Liver (tissue), 9 donors: ENCODE data around the gene TOMM22. TPM values are rescaled to one million over a fixed set of nuclear protein-coding genes. Genes with fewer than 3 reads are reported as not detected.

ENCODE experiments used
- DNase-seq: peaks from one replicate; pipeline ENCODE4 v3.0.0-alpha.2; 2017; ENCODE audit warnings: low spot score
- H3K27ac ChIP-seq, 2 donors: one replicate each; pipeline ENCODE4 v1.7.0; 2013; ENCODE audit warnings: inconsistent platforms in 2 of 2, low read length in 2 of 2, control low read depth in 1 of 2, low read depth in 1 of 2, mild to moderate bottlenecking in 1 of 2
- H3K27me3 ChIP-seq, 4 donors: one replicate each; pipeline versions ENCODE4 v1.6.1 to v1.7.0; 2013; ENCODE audit warnings: low read length in 3 of 4, inconsistent platforms in 1 of 4, mild to moderate bottlenecking in 1 of 4, moderate library complexity in 1 of 4; ENCODE audit not compliant: control insufficient read depth in 4 of 4, insufficient read depth in 4 of 4
- H3K36me3 ChIP-seq, 4 donors: one replicate each; pipeline versions ENCODE4 v1.6.1 to v1.7.0; 2013; ENCODE audit warnings: low read length in 3 of 4, mild to moderate bottlenecking in 3 of 4, low read depth in 1 of 4, moderate library complexity in 1 of 4; ENCODE audit not compliant: control insufficient read depth in 4 of 4, insufficient read depth in 3 of 4
- H3K4me1 ChIP-seq, 4 donors: one replicate each; pipeline versions ENCODE4 v1.6.1 to v1.7.0; 2013; ENCODE audit warnings: low read length in 3 of 4, mild to moderate bottlenecking in 3 of 4, moderate library complexity in 1 of 4; ENCODE audit not compliant: control insufficient read depth in 4 of 4, insufficient read depth in 4 of 4
- H3K4me3 ChIP-seq, 3 donors: one replicate each; pipeline versions ENCODE4 v1.6.1 to v1.7.0; 2013; ENCODE audit warnings: low read length in 3 of 3, control low read depth in 1 of 3, low read depth in 1 of 3, mild to moderate bottlenecking in 1 of 3
- H3K9ac ChIP-seq, 2 donors: one replicate each; pipeline ENCODE4 v1.7.0; 2013; ENCODE audit warnings: low read length in 2 of 2, mild to moderate bottlenecking in 2 of 2, moderate library complexity in 2 of 2, control low read depth in 1 of 2, low read depth in 1 of 2
- H3K9me3 ChIP-seq, 4 donors: one replicate each; pipeline versions ENCODE4 v1.6.1 to v1.7.0; 2013; ENCODE audit warnings: low read length in 3 of 4; ENCODE audit not compliant: control insufficient read depth in 4 of 4
- EGR1 ChIP-seq, 2 donors: IDR thresholded peaks; 2 replicates each; pipeline ENCODE4 v1.6.1; 2016 to 2018; ENCODE audit warnings: antibody characterized with exemption in 2 of 2, low read depth in 2 of 2
- FOXA1 ChIP-seq: IDR thresholded peaks from 2 replicates; pipeline ENCODE4 v1.6.1; 2016; ENCODE audit warnings: antibody characterized with exemption
- FOXA2 ChIP-seq: IDR thresholded peaks from 2 replicates; pipeline ENCODE4 v1.6.1; 2016; ENCODE audit warnings: antibody characterized with exemption
- GABPA ChIP-seq, 2 donors: IDR thresholded peaks in 1 of 2; conservative IDR thresholded peaks in 1 of 2; 2 replicates each; pipeline ENCODE4 v1.6.1; 2016; ENCODE audit warnings: antibody characterized with exemption in 2 of 2, mild to moderate bottlenecking in 1 of 2, moderate library complexity in 1 of 2
- HNF4A ChIP-seq, 2 donors: conservative IDR thresholded peaks; 2 replicates each; pipeline ENCODE4 v1.6.1; 2016; ENCODE audit warnings: antibody characterized with exemption in 2 of 2, mild to moderate bottlenecking in 2 of 2
- HNF4G ChIP-seq: IDR thresholded peaks from 2 replicates; pipeline ENCODE4 v1.6.1; 2016; ENCODE audit warnings: antibody characterized with exemption
- JUND ChIP-seq, 2 donors: IDR thresholded peaks; 2 replicates each; pipeline ENCODE4 v1.6.1; 2016; ENCODE audit warnings: antibody characterized with exemption in 2 of 2
- NR2F2 ChIP-seq: IDR thresholded peaks from 2 replicates; pipeline ENCODE4 v1.6.1; 2016; ENCODE audit warnings: antibody characterized with exemption
- RAD21 ChIP-seq, 2 donors: IDR thresholded peaks; 2 replicates each; pipeline ENCODE4 v1.6.1; 2016; ENCODE audit warnings: antibody characterized with exemption in 2 of 2, mild to moderate bottlenecking in 2 of 2
- RXRA ChIP-seq, 2 donors: IDR thresholded peaks; 2 replicates each; pipeline ENCODE4 v1.6.1; 2017 to 2018; ENCODE audit warnings: antibody characterized with exemption in 2 of 2, mild to moderate bottlenecking in 1 of 2
- SP1 ChIP-seq: IDR thresholded peaks from 2 replicates; pipeline ENCODE4 v1.6.1; 2018; ENCODE audit warnings: antibody characterized with exemption, mild to moderate bottlenecking
- TAF1 ChIP-seq: conservative IDR thresholded peaks from 2 replicates; pipeline ENCODE4 v1.6.1; 2016; ENCODE audit warnings: antibody characterized with exemption, mild to moderate bottlenecking
- YY1 ChIP-seq: IDR thresholded peaks from 2 replicates; pipeline ENCODE4 v1.6.1; 2016; ENCODE audit warnings: antibody characterized with exemption, mild to moderate bottlenecking
- WGBS: extraction: QIAGEN DNeasy Blood & Tissue Kit; methylation state at CpG from one replicate; pipeline ENCODE4 v1.1.7; 2013; 5-methylcytosine and 5-hydroxymethylcytosine counted together
- polyA plus RNA-seq, 2 donors: library from polyadenylated mRNA; stranded (reverse) in 1 of 2; unstranded in 1 of 2; fragments of 200-250 nt in 1 of 2; fragments of >200 nt in 1 of 2; fragmentation: Nextera tagmentation in 1 of 2; extraction: Ambion mirVana in 1 of 2; gene quantifications; one replicate each; pipeline versions ENCODE4 v1.2.1 to v1.2.3, GENCODE V29; 2013 to 2015
- total RNA-seq, 2 donors: library from RNA; depleted of rRNA; stranded (reverse); fragments of >200 nt; gene quantifications; one replicate each; pipeline ENCODE4 v1.2.3, GENCODE V29; 2014
- TF ChIP-seq, protein P1 (sequence below): IDR thresholded peaks from 2 replicates; pipeline ENCODE4 v1.6.1; 2016; ENCODE audit warnings: antibody characterized with exemption
- TF ChIP-seq, protein P2 (sequence below): IDR thresholded peaks from 2 replicates; pipeline ENCODE4 v1.6.1; 2016; ENCODE audit warnings: antibody characterized with exemption
- TF ChIP-seq, protein P3 (sequence below): IDR thresholded peaks from 2 replicates; pipeline ENCODE4 v1.6.1; 2016; ENCODE audit warnings: antibody characterized with exemption, mild to moderate bottlenecking
- TF ChIP-seq, protein P4 (sequence below): IDR thresholded peaks from 2 replicates; pipeline ENCODE4 v1.6.1; 2016; ENCODE audit warnings: antibody characterized with exemption
- TF ChIP-seq, protein P5 (sequence below): fragments of 150-350 bp; IDR thresholded peaks from 2 replicates; pipeline ENCODE4 v1.5.1; 2017; ENCODE audit warnings: improper control_type of control experiment, low read depth, low read length; ENCODE audit not compliant: missing input control
- donor health status: healthy.
- donor health status: healthy.
- donor health status: healthy.
- donor health status: healthy.
- donor health status: healthy.

Gene TOMM22
- total and polyA plus RNA-seq, 4 donors, result 20.2 to 44.3 (median 21.3) TPM

DNA sequence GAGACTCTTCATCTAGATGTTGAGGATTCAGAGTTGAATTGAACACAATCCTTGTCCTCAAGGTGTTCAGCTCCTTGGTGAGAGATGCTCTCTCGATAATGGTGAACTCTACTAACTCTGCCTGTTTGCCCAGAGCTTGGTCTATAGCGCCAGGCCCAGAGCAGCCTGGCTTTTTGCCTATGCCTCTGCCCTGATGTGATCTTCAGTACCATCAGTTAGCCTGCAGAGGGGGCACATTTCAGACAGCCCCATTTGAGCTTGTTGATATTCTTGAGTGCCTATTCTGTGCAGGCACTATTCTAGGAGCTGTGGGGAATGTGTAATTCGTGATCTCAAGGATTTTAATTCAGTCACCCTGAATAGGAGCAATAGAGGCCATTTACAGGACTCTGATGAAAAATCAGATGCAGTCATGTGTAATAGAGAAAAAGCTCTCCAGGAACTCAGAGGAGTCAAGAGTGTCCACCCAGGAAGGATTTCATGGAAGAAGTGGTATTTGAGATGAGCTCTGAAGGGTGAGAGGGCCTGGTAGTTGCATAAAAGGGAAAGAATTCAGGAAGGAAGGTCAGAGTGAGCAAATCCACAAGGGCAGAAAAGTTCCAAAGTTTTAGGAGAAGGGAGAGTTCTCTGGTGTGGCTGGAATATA lies 43.3 kb downstream of the TOMM22 start:
- H3K4me3 ChIP-seq, result no peak overlapping the region
- H3K4me1 ChIP-seq, result no peaks in the 10 kb centered on the region
- H3K27me3 ChIP-seq, result no peaks in the 10 kb centered on the region
- TF ChIP-seq HNF4G (no peak), RXRA (IDR thresholded peaks at IDR 0.05) (peak; percentile 29 to 63), HNF4A (conservative IDR thresholded peaks at IDR 0.05) (no peak), YY1 (no peak), GABPA (IDR thresholded peaks at IDR 0.05 in 1 of 2, conservative IDR thresholded peaks at IDR 0.05 in 1 of 2) (no peak), TAF1 (no peak), RAD21 (IDR thresholded peaks at IDR 0.05) (peak; percentile 66 to 80), SP1 (no peak), NR2F2 (no peak), JUND (IDR thresholded peaks at IDR 0.05) (no peak), FOXA1 (no peak), EGR1 (IDR thresholded peaks at IDR 0.05; ENCODE audit: low read depth in 2 of 2) (no peak), FOXA2 (no peak)
- TF ChIP-seq, protein P1, sequence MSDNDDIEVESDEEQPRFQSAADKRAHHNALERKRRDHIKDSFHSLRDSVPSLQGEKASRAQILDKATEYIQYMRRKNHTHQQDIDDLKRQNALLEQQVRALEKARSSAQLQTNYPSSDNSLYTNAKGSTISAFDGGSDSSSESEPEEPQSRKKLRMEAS, result no peak
- TF ChIP-seq, protein P2, sequence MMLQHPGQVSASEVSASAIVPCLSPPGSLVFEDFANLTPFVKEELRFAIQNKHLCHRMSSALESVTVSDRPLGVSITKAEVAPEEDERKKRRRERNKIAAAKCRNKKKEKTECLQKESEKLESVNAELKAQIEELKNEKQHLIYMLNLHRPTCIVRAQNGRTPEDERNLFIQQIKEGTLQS, result no peak
- TF ChIP-seq, protein P3, sequence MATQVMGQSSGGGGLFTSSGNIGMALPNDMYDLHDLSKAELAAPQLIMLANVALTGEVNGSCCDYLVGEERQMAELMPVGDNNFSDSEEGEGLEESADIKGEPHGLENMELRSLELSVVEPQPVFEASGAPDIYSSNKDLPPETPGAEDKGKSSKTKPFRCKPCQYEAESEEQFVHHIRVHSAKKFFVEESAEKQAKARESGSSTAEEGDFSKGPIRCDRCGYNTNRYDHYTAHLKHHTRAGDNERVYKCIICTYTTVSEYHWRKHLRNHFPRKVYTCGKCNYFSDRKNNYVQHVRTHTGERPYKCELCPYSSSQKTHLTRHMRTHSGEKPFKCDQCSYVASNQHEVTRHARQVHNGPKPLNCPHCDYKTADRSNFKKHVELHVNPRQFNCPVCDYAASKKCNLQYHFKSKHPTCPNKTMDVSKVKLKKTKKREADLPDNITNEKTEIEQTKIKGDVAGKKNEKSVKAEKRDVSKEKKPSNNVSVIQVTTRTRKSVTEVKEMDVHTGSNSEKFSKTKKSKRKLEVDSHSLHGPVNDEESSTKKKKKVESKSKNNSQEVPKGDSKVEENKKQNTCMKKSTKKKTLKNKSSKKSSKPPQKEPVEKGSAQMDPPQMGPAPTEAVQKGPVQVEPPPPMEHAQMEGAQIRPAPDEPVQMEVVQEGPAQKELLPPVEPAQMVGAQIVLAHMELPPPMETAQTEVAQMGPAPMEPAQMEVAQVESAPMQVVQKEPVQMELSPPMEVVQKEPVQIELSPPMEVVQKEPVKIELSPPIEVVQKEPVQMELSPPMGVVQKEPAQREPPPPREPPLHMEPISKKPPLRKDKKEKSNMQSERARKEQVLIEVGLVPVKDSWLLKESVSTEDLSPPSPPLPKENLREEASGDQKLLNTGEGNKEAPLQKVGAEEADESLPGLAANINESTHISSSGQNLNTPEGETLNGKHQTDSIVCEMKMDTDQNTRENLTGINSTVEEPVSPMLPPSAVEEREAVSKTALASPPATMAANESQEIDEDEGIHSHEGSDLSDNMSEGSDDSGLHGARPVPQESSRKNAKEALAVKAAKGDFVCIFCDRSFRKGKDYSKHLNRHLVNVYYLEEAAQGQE, result no peak
- TF ChIP-seq, protein P4, sequence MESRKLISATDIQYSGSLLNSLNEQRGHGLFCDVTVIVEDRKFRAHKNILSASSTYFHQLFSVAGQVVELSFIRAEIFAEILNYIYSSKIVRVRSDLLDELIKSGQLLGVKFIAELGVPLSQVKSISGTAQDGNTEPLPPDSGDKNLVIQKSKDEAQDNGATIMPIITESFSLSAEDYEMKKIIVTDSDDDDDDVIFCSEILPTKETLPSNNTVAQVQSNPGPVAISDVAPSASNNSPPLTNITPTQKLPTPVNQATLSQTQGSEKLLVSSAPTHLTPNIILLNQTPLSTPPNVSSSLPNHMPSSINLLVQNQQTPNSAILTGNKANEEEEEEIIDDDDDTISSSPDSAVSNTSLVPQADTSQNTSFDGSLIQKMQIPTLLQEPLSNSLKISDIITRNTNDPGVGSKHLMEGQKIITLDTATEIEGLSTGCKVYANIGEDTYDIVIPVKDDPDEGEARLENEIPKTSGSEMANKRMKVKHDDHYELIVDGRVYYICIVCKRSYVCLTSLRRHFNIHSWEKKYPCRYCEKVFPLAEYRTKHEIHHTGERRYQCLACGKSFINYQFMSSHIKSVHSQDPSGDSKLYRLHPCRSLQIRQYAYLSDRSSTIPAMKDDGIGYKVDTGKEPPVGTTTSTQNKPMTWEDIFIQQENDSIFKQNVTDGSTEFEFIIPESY, result no peak
- TF ChIP-seq, protein P5, sequence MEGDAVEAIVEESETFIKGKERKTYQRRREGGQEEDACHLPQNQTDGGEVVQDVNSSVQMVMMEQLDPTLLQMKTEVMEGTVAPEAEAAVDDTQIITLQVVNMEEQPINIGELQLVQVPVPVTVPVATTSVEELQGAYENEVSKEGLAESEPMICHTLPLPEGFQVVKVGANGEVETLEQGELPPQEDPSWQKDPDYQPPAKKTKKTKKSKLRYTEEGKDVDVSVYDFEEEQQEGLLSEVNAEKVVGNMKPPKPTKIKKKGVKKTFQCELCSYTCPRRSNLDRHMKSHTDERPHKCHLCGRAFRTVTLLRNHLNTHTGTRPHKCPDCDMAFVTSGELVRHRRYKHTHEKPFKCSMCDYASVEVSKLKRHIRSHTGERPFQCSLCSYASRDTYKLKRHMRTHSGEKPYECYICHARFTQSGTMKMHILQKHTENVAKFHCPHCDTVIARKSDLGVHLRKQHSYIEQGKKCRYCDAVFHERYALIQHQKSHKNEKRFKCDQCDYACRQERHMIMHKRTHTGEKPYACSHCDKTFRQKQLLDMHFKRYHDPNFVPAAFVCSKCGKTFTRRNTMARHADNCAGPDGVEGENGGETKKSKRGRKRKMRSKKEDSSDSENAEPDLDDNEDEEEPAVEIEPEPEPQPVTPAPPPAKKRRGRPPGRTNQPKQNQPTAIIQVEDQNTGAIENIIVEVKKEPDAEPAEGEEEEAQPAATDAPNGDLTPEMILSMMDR, result peak; percentile 56
- no peak for DNase-seq
- WGBS, result 51% methylated on average over 3 of the region's 3 CpGs
- no peak overlapping the region for H3K27ac ChIP-seq
- peaks cover 28 to 87% (median 72%) of the 10 kb centered on the region in 4 donors for H3K36me3 ChIP-seq
- H3K9ac ChIP-seq, result no peak overlapping the region
- H3K9me3 ChIP-seq, result no peaks in the 10 kb centered on the region
